ENCODE measurements around the gene VEZF1. TPM values are rescaled to one million over a fixed set of nuclear protein-coding genes. Genes with fewer than 3 reads are reported as not detected.

Gene VEZF1
- 10 to 100 TPM; 56.2 to 81.2 (median 61.5) TPM for total RNA-seq
- polyA plus RNA-seq, result 10 to 100 TPM; 17.5 to 21.7 TPM
- long read RNA-seq, donor 1, transcript VEZF1-202 (6 exons, 2,321 nt), result major isoform, 23 of 40 reads
- long read RNA-seq, donor 1, partial matches to known transcripts, result 10 of 40 reads
- long read RNA-seq, donor 1, other reads (novel, unspliced or antisense), result 7 of 40 reads
- long read RNA-seq, donor 2, transcript VEZF1-202 (6 exons, 2,321 nt), result major isoform, 28 of 59 reads
- long read RNA-seq, donor 2, partial matches to known transcripts, result 1 of 59 reads
- long read RNA-seq, donor 2, other reads (novel, unspliced or antisense), result 30 of 59 reads
- long read RNA-seq, donor 3, transcript VEZF1-202 (6 exons, 2,321 nt), result major isoform, 15 of 29 reads
- long read RNA-seq, donor 3, partial matches to known transcripts, result 1 of 29 reads
- long read RNA-seq, donor 3, other reads (novel, unspliced or antisense), result 13 of 29 reads

GRCh38 chr17:57987581-57988300 is at the start of gene VEZF1:
Gene VEZF1 (minus strand): TSS chr17:57988254. CDS start chr17:57988111, 143 bp downstream.
- Histone ChIP-seq H3K9me3 (no peaks in the 10 kb centered on the region), H3K27ac (peak within 1 kb of the TSS; percentile 95 to 99 (median 98)), H3K4me1 (peaks cover 11 to 80% (median 62%) of the 10 kb centered on the region in 9 donors), H3K36me3 (peaks cover 0 to 20% (median under 1%) of the 10 kb centered on the region in 9 donors), H3K4me3 (peak within 1 kb of the TSS; percentile 65 to 94 (median 83)), H3K27me3 (no peaks in the 10 kb centered on the region)
- ATAC-seq (peak; percentile 67 to 82 (median 75)), DNase-seq (peak; percentile 79 to 85)
- intact Hi-C loops (cut with DNase I), result loop anchor here in 8 of 10 donors (2.0 to 5.0 kb wide), 4 partner anchors 33 to 95 kb away; partner anchors contain the start of gene CUEDC1 (in 2 of the 8)
- no peak for TF ChIP-seq CTCF (IDR thresholded peaks at IDR 0.05)
- WGBS, 2 donors, result 0 to 1% methylated on average over 60 to 72 of the region's 74 CpGs

GRCh38 chr17:58032691-58033415 is 44.8 kb upstream of the VEZF1 start:
- Histone ChIP-seq H3K36me3 (no peaks in the 10 kb centered on the region), H3K4me3 (no peak overlapping the region), H3K9me3 (no peaks in the 10 kb centered on the region), H3K27ac (no peak overlapping the region), H3K4me1 (no peaks in the 10 kb centered on the region), H3K27me3 (peaks cover 0 to 15% (median 0%) of the 10 kb centered on the region in 7 donors)
- DNase-seq (no peak), ATAC-seq (no peak)
- WGBS, 2 donors, result 50 to 55% methylated on average over 6 of the region's 6 CpGs
- intact Hi-C loops (cut with DNase I), result no loop called here
- TF ChIP-seq CTCF (IDR thresholded peaks at IDR 0.05), result no peak

- ATAC-seq, result no peak
- DNase-seq, result no peak
- Histone ChIP-seq H3K4me1 (no peaks in the 10 kb centered on the region), H3K36me3 (no peaks in the 10 kb centered on the region), H3K27ac (no peak overlapping the region), H3K4me3 (no peak overlapping the region), H3K27me3 (peaks cover 0 to 34% (median 18%) of the 10 kb centered on the region in 7 donors), H3K9me3 (no peaks in the 10 kb centered on the region)
- intact Hi-C loops (cut with DNase I), result no loop called here
- TF ChIP-seq CTCF (IDR thresholded peaks at IDR 0.05), result no peak
Observed at GRCh38 chr17:58028578-58028977, 40.5 kb upstream of the VEZF1 start.

- TF ChIP-seq CTCF (IDR thresholded peaks at IDR 0.05), result no peak
- Histone ChIP-seq H3K4me1 (no peaks in the 10 kb centered on the region), H3K9me3 (no peaks in the 10 kb centered on the region), H3K4me3 (no peak overlapping the region), H3K27me3 (peaks cover 0 to 33% (median 13%) of the 10 kb centered on the region in 7 donors), H3K36me3 (no peaks in the 10 kb centered on the region), H3K27ac (no peak overlapping the region)
- DNase-seq (no peak), ATAC-seq (no peak)
- WGBS, 2 donors, result 84 to 90% methylated on average over 9 of the region's 9 CpGs
- intact Hi-C loops (cut with DNase I), result no loop called here
Observed at GRCh38 chr17:58020401-58020800, 32.3 kb upstream of the VEZF1 start.
